ENCODE measurements around the gene SPEM2. TPM values are rescaled to one million over a fixed set of nuclear protein-coding genes. Genes with fewer than 3 reads are reported as not detected.

Gene SPEM2
- total and polyA plus RNA-seq, 9 donors = not detected

Other genes with a start within 250 kb of the SPEM2 start
Only the 30 nearest of the 39 such genes appear.
- gene GABARAP, start 183.2 kb upstream of the SPEM2 start, total RNA-seq = 1,000 to 10,000 TPM in 1 of 7 donors, 100 to 1,000 TPM in 6; 526 to 1,303 (median 619) TPM
- 1,000 to 10,000 TPM in 1 of 2 donors, 100 to 1,000 TPM in 1; 763 to 1,518 TPM for gene GABARAP, start 183.2 kb upstream of the SPEM2 start, polyA plus RNA-seq
- 100 to 1,000 TPM in 5 of 7 donors, 10 to 100 TPM in 2; 42.3 to 136 (median 123) TPM for gene CTDNEP1, start 173.9 kb upstream of the SPEM2 start, total RNA-seq
- 100 to 1,000 TPM in 1 of 2 donors, 10 to 100 TPM in 1; 82.5 to 256 TPM for gene CTDNEP1, start 173.9 kb upstream of the SPEM2 start, polyA plus RNA-seq
- 10 to 100 TPM; 18.7 to 55.7 (median 40.6) TPM for gene ELP5, start 173.4 kb upstream of the SPEM2 start, total RNA-seq
- 10 to 100 TPM; 35.1 to 56.0 TPM for gene ELP5, start 173.4 kb upstream of the SPEM2 start, polyA plus RNA-seq
- gene CLDN7, start 163.1 kb upstream of the SPEM2 start, total RNA-seq = 100 to 1,000 TPM in 1 of 7 donors, 1 to 10 TPM in 4, under 1 TPM in 1, not detected in 1; 0.53 to 102 (median 6.3) TPM
- gene CLDN7, start 163.1 kb upstream of the SPEM2 start, polyA plus RNA-seq = 1 to 10 TPM in 1 of 2 donors, under 1 TPM in 1; 0.27 to 1.1 TPM
- 1 to 10 TPM in 6 of 7 donors, under 1 TPM in 1; 0.83 to 9.8 (median 2.3) TPM for gene SLC2A4, start 143.9 kb upstream of the SPEM2 start, total RNA-seq
- 1 to 10 TPM; 3.4 to 4.1 TPM for gene SLC2A4, start 143.9 kb upstream of the SPEM2 start, polyA plus RNA-seq
- 1 to 10 TPM in 2 of 7 donors, under 1 TPM in 2, not detected in 3; 0.30 to 1.8 (median 0.98) TPM for gene YBX2, start 131.0 kb upstream of the SPEM2 start, total RNA-seq
- gene YBX2, start 131.0 kb upstream of the SPEM2 start, polyA plus RNA-seq = under 1 TPM; 0.33 to 0.80 TPM
- 100 to 1,000 TPM in 5 of 7 donors, 10 to 100 TPM in 2; 55.9 to 302 (median 229) TPM for gene EIF5A, start 118.0 kb upstream of the SPEM2 start, total RNA-seq
- 100 to 1,000 TPM; 182 to 258 TPM for gene EIF5A, start 118.0 kb upstream of the SPEM2 start, polyA plus RNA-seq
- 10 to 100 TPM; 53.1 to 76.5 (median 59.3) TPM for gene GPS2, start 110.3 kb upstream of the SPEM2 start, total RNA-seq
- gene GPS2, start 110.3 kb upstream of the SPEM2 start, polyA plus RNA-seq = 100 to 1,000 TPM in 1 of 2 donors, 10 to 100 TPM in 1; 62.2 to 103 TPM
- gene NEURL4, start 96.3 kb upstream of the SPEM2 start, total RNA-seq = 10 to 100 TPM; 11.2 to 48.0 (median 41.6) TPM
- 10 to 100 TPM in 1 of 2 donors, 1 to 10 TPM in 1; 9.6 to 32.8 TPM for gene NEURL4, start 96.3 kb upstream of the SPEM2 start, polyA plus RNA-seq
- 1 to 10 TPM; 1.9 to 9.4 (median 5.5) TPM for gene ACAP1, start 89.1 kb upstream of the SPEM2 start, total RNA-seq
- gene ACAP1, start 89.1 kb upstream of the SPEM2 start, polyA plus RNA-seq = 1 to 10 TPM; 2.2 to 5.8 TPM
- gene KCTD11, start 73.5 kb upstream of the SPEM2 start, total RNA-seq = 10 to 100 TPM in 5 of 7 donors, 1 to 10 TPM in 2; 5.1 to 12.9 (median 10.5) TPM
- 10 to 100 TPM; 10.4 to 12.5 TPM for gene KCTD11, start 73.5 kb upstream of the SPEM2 start, polyA plus RNA-seq
- not detected for gene TMEM95, start 70.5 kb upstream of the SPEM2 start, total RNA-seq
- not detected for gene TMEM95, start 70.5 kb upstream of the SPEM2 start, polyA plus RNA-seq
- gene TNK1, start 44.5 kb upstream of the SPEM2 start, total RNA-seq = 1 to 10 TPM; 5.0 to 8.3 (median 6.4) TPM
- 1 to 10 TPM in 1 of 2 donors, under 1 TPM in 1; 0.85 to 3.6 TPM for gene TNK1, start 44.5 kb upstream of the SPEM2 start, polyA plus RNA-seq
- gene PLSCR3, start 31.1 kb upstream of the SPEM2 start, total RNA-seq = 10 to 100 TPM; 11.0 to 52.4 (median 33.8) TPM
- 10 to 100 TPM in 1 of 2 donors, 1 to 10 TPM in 1; 7.1 to 40.9 TPM for gene PLSCR3, start 31.1 kb upstream of the SPEM2 start, polyA plus RNA-seq
- gene TMEM256, start 21.5 kb upstream of the SPEM2 start, total RNA-seq = 100 to 1,000 TPM in 2 of 7 donors, 10 to 100 TPM in 5; 57.0 to 133 (median 85.2) TPM
- gene TMEM256, start 21.5 kb upstream of the SPEM2 start, polyA plus RNA-seq = 100 to 1,000 TPM in 1 of 2 donors, 10 to 100 TPM in 1; 44.0 to 128 TPM
- gene NLGN2, start 17.8 kb upstream of the SPEM2 start, total RNA-seq = 10 to 100 TPM; 11.4 to 76.2 (median 53.9) TPM
- 10 to 100 TPM; 16.9 to 30.2 TPM for gene NLGN2, start 17.8 kb upstream of the SPEM2 start, polyA plus RNA-seq
- not detected for gene SPEM1, start 5.3 kb upstream of the SPEM2 start, total RNA-seq
- not detected for gene SPEM1, start 5.3 kb upstream of the SPEM2 start, polyA plus RNA-seq
- gene SPEM3, start 3.2 kb downstream of the SPEM2 start, total RNA-seq = not detected
- gene SPEM3, start 3.2 kb downstream of the SPEM2 start, polyA plus RNA-seq = not detected
- 1 to 10 TPM in 5 of 7 donors, under 1 TPM in 2; 0.43 to 8.3 (median 1.5) TPM for gene TMEM102, start 9.8 kb downstream of the SPEM2 start, total RNA-seq
- 1 to 10 TPM in 1 of 2 donors, under 1 TPM in 1; 0.61 to 1.2 TPM for gene TMEM102, start 9.8 kb downstream of the SPEM2 start, polyA plus RNA-seq
- 1 to 10 TPM in 2 of 7 donors, under 1 TPM in 5; 0.10 to 4.2 (median 0.61) TPM for gene FGF11, start 13.9 kb downstream of the SPEM2 start, total RNA-seq
- 1 to 10 TPM in 1 of 2 donors, under 1 TPM in 1; 0.25 to 5.1 TPM for gene FGF11, start 13.9 kb downstream of the SPEM2 start, polyA plus RNA-seq
- gene CHRNB1, start 19.4 kb downstream of the SPEM2 start, total RNA-seq = 10 to 100 TPM in 2 of 7 donors, 1 to 10 TPM in 5; 3.2 to 13.5 (median 7.6) TPM
- 1 to 10 TPM; 5.9 to 7.8 TPM for gene CHRNB1, start 19.4 kb downstream of the SPEM2 start, polyA plus RNA-seq
- gene ZBTB4, start 54.0 kb downstream of the SPEM2 start, total RNA-seq = 100 to 1,000 TPM in 3 of 7 donors, 10 to 100 TPM in 4; 39.3 to 123 (median 85.5) TPM
- 10 to 100 TPM; 53.8 to 84.5 TPM for gene ZBTB4, start 54.0 kb downstream of the SPEM2 start, polyA plus RNA-seq
- gene SLC35G6, start 55.8 kb downstream of the SPEM2 start, total RNA-seq = not detected
- not detected for gene SLC35G6, start 55.8 kb downstream of the SPEM2 start, polyA plus RNA-seq
- gene POLR2A, start 58.8 kb downstream of the SPEM2 start, total RNA-seq = 100 to 1,000 TPM in 2 of 7 donors, 10 to 100 TPM in 5; 39.5 to 110 (median 88.2) TPM
- gene POLR2A, start 58.8 kb downstream of the SPEM2 start, polyA plus RNA-seq = 10 to 100 TPM; 26.7 to 74.5 TPM
- gene TNFSF12, start 123.4 kb downstream of the SPEM2 start, total RNA-seq = 10 to 100 TPM; 37.3 to 78.3 (median 59.6) TPM
- gene TNFSF12, start 123.4 kb downstream of the SPEM2 start, polyA plus RNA-seq = 10 to 100 TPM; 26.6 to 70.1 TPM
- gene TNFSF13, start 133.1 kb downstream of the SPEM2 start, total RNA-seq = 10 to 100 TPM; 10.4 to 38.8 (median 21.7) TPM
- gene TNFSF13, start 133.1 kb downstream of the SPEM2 start, polyA plus RNA-seq = 10 to 100 TPM; 16.9 to 33.1 TPM
- 10 to 100 TPM; 31.2 to 44.2 (median 42.1) TPM for gene SENP3, start 136.3 kb downstream of the SPEM2 start, total RNA-seq
- gene SENP3, start 136.3 kb downstream of the SPEM2 start, polyA plus RNA-seq = 100 to 1,000 TPM in 1 of 2 donors, 10 to 100 TPM in 1; 45.6 to 104 TPM
- gene CD68, start 154.0 kb downstream of the SPEM2 start, total RNA-seq = 10 to 100 TPM in 5 of 7 donors, 1 to 10 TPM in 2; 5.2 to 72.0 (median 14.8) TPM
- 100 to 1,000 TPM in 1 of 2 donors, 10 to 100 TPM in 1; 22.2 to 132 TPM for gene CD68, start 154.0 kb downstream of the SPEM2 start, polyA plus RNA-seq
- gene MPDU1, start 158.2 kb downstream of the SPEM2 start, total RNA-seq = 10 to 100 TPM; 13.0 to 60.1 (median 19.6) TPM
- 10 to 100 TPM; 26.2 to 87.9 TPM for gene MPDU1, start 158.2 kb downstream of the SPEM2 start, polyA plus RNA-seq
- 10 to 100 TPM in 3 of 7 donors, 1 to 10 TPM in 4; 5.0 to 17.3 (median 9.6) TPM for gene SOX15, start 164.5 kb downstream of the SPEM2 start, total RNA-seq
- 10 to 100 TPM in 1 of 2 donors, 1 to 10 TPM in 1; 2.7 to 15.8 TPM for gene SOX15, start 164.5 kb downstream of the SPEM2 start, polyA plus RNA-seq

All from ovary (tissue), 9 donors.